HCT116 (cell line): ENCODE results near the gene ATP8A2. TPM values are rescaled to one million over a fixed set of nuclear protein-coding genes. Genes with fewer than 3 reads are reported as not detected.
"Not testable (repeated sequence)": the region's sequence is repeated elsewhere in the genome, so short reads cannot be mapped to it uniquely, and the experiment has no call there.

Experiments
- ATAC-seq: fragments of 200-7000 bp; cut with Tn5 transposase; 2 replicates; pipeline ENCODE4 v1.9.1; 2020; ENCODE audit warnings: mild to moderate bottlenecking, moderate library complexity
- BruUV-seq: library from RNA; stranded (reverse); fragments of 400-500 nt; replicated peaks from 2 replicates; lab custom pipeline; 2021; lab: Mats Ljungman, UMichigan
- CTCF ChIA-PET: fragments of 300-600 bp; sonication (Branson Sonifier 250); formaldehyde crosslinking; loops from one replicate; lab custom pipeline; 2021; ENCODE audit warnings: antibody characterized with exemption; lab: Charles Lee
- POLR2A ChIA-PET: fragments of 300-600, 350-600 bp; sonication (Branson Sonifier 250); formaldehyde crosslinking; loops from one replicate; lab custom pipeline; 2021; ENCODE audit warnings: antibody characterized with exemption; lab: Charles Lee
- RAD21 ChIA-PET, 2 experiments: fragments of 300-600 bp; sonication (Branson Sonifier 250); formaldehyde crosslinking; loops; one replicate each; lab custom pipeline; 2023; ENCODE audit warnings: low total read pairs in 2 of 2; ENCODE audit not compliant: uncharacterized antibody in 2 of 2, unreplicated experiment in 2 of 2, low non-redundant PET in 1 of 2; lab: Charles Lee
- DNase-seq: peaks from one replicate; pipeline ENCODE4 v3.0.0-alpha.2; 2010; ENCODE audit warnings: low read depth, low spot score
- H2AFZ ChIP-seq: fragments of 200-600 bp; shearing (Covaris generic), sonication (generic); 2 replicates; pipeline ENCODE4 v1.6.1; 2017; ENCODE audit warnings: low read depth, mixed run types, mixed read lengths, antibody characterized with exemption, low read length; ENCODE audit not compliant: poor library complexity, severe bottlenecking
- H3K27ac ChIP-seq: 2 replicates; pipeline ENCODE4 v1.5.1; 2012; ENCODE audit warnings: low read depth, low read length
- H3K27me3 ChIP-seq: fragments of 200-600 bp; sonication (generic); 2 replicates; pipeline ENCODE4 v1.6.1; 2016; ENCODE audit warnings: mixed run types, low read length, mixed read lengths; ENCODE audit not compliant: insufficient read depth
- H3K36me3 ChIP-seq, 2 experiments: fragments of 200-500 bp in 1 of 2; fragments of 200-600 bp in 1 of 2; sonication (Bioruptor generic) in 1 of 2; sonication (generic) in 1 of 2; 2 replicates each; pipeline versions ENCODE4 v1.5.1 to v1.6.1; 2014 to 2016; ENCODE audit warnings: low read length in 2 of 2, inconsistent platforms in 1 of 2, mixed read lengths in 1 of 2, mixed run types in 1 of 2; ENCODE audit not compliant: insufficient read depth in 2 of 2, control insufficient read depth in 1 of 2
- H3K4me1 ChIP-seq, 2 experiments: fragments of 200-600 bp in 1 of 2; sonication (generic) in 1 of 2; 2 replicates each; pipeline versions ENCODE4 v1.5.1 to v1.6.1; 2012 to 2017; ENCODE audit warnings: low read length in 2 of 2, inconsistent platforms in 1 of 2, mild to moderate bottlenecking in 1 of 2, mixed read lengths in 1 of 2, mixed run types in 1 of 2, moderate library complexity in 1 of 2; ENCODE audit not compliant: insufficient read depth in 2 of 2, control insufficient read depth in 1 of 2
- H3K4me2 ChIP-seq: fragments of 200-600 bp; sonication (generic); 2 replicates; pipeline ENCODE4 v1.6.1; 2017; ENCODE audit warnings: mixed run types, low read length, mixed read lengths
- H3K4me3 ChIP-seq, 2 experiments: fragments of 200-600 bp in 1 of 2; sonication (generic) in 1 of 2; replicated peaks in 1 of 2; 2 replicates each; pipeline ENCODE4 v1.5.1; 2011 to 2016; ENCODE audit warnings: low read length in 2 of 2, control low read depth in 1 of 2, low read depth in 1 of 2, mild to moderate bottlenecking in 1 of 2, mixed read lengths in 1 of 2, mixed run types in 1 of 2
- H3K79me2 ChIP-seq: fragments of 200-600 bp; sonication (generic); 2 replicates; pipeline ENCODE4 v1.6.1; 2017; ENCODE audit warnings: mild to moderate bottlenecking, mixed run types, low read length, moderate library complexity, mixed read lengths; ENCODE audit not compliant: insufficient read depth
- H3K9ac ChIP-seq: fragments of 200-600 bp; sonication (generic); 2 replicates; pipeline ENCODE4 v1.6.1; 2016; ENCODE audit warnings: low read length, mixed read lengths
- H3K9me2 ChIP-seq: fragments of 200-600 bp; sonication (generic), shearing (Covaris generic); 2 replicates; pipeline ENCODE4 v1.6.1; 2017; ENCODE audit warnings: mixed run types, mild to moderate bottlenecking, moderate library complexity; ENCODE audit not compliant: insufficient read depth
- H3K9me3 ChIP-seq, 2 experiments: fragments of 200-500 bp in 1 of 2; fragments of 200-600 bp in 1 of 2; sonication (Bioruptor generic) in 1 of 2; sonication (generic) in 1 of 2; 2 replicates each; pipeline ENCODE4 v1.6.1; 2014 to 2017; ENCODE audit warnings: low read length in 2 of 2, mixed read lengths in 2 of 2, inconsistent platforms in 1 of 2, low read depth in 1 of 2, mild to moderate bottlenecking in 1 of 2, mixed run types in 1 of 2, moderate library complexity in 1 of 2; ENCODE audit not compliant: control insufficient read depth in 1 of 2, insufficient read depth in 1 of 2
- H4K20me1 ChIP-seq: fragments of 200-600 bp; sonication (generic), shearing (Covaris generic); 2 replicates; pipeline ENCODE4 v1.6.1; 2017; ENCODE audit warnings: mixed run types, mild to moderate bottlenecking, moderate library complexity; ENCODE audit not compliant: insufficient read depth
- CTCF ChIP-seq, 3 experiments: fragments of 200-600 bp in 1 of 3; sonication (generic) in 1 of 3; IDR thresholded peaks in 2 of 3; conservative IDR thresholded peaks in 1 of 3; 2 replicates each; pipeline ENCODE4 v1.5.1; 2012 to 2017; ENCODE audit warnings: low read depth in 2 of 3, low read length in 2 of 3, antibody characterized with exemption in 1 of 3, borderline replicate concordance in 1 of 3, control low read depth in 1 of 3, mild to moderate bottlenecking in 1 of 3, mixed read lengths in 1 of 3, mixed run types in 1 of 3, moderate library complexity in 1 of 3; ENCODE audit not compliant: insufficient read depth in 1 of 3
- POLR2AphosphoS5 ChIP-seq: IDR thresholded peaks from 2 replicates; pipeline ENCODE4 v1.6.1; 2011; ENCODE audit warnings: mild to moderate bottlenecking, low read depth, low read length, moderate library complexity
- intact Hi-C: fragments of 100-400 bp; cut with micrococcal nuclease; formaldehyde crosslinking; loops from 2 replicates; pipeline ENCODE4 v1.10.0; 2022
- total RNA-seq: library from RNA; stranded (reverse); gene quantifications from one replicate; pipeline ENCODE4 v1.2.1, GENCODE V29; 2021; ENCODE audit not compliant: unreplicated experiment

ATP8A2 gene
- total RNA-seq, 1 experiment from 2014 or later, result not detected

- DNase-seq (no peak), ATAC-seq (no peak)
- no peaks in the 10 kb centered on the region for H3K9me2 ChIP-seq
- H3K79me2 ChIP-seq, result no peaks in the 10 kb centered on the region
- no peak overlapping the region for H3K4me2 ChIP-seq
- ChIA-PET RAD21 (no interaction called here), POLR2A (no interaction called here), CTCF (no interaction called here)
- H3K9ac ChIP-seq, result no peak overlapping the region
- no peaks in the 10 kb centered on the region for H3K9me3 ChIP-seq
- peaks cover 73% of the 10 kb centered on the region for H3K27me3 ChIP-seq
- H3K4me1 ChIP-seq, result no peaks in the 10 kb centered on the region
- H4K20me1 ChIP-seq, result no peaks in the 10 kb centered on the region
- BruUV-seq, result no TSS peak
- no peak for TF ChIP-seq POLR2AphosphoS5
- TF ChIP-seq CTCF (IDR thresholded peaks at IDR 0.05 in 2 of 3, conservative IDR thresholded peaks at IDR 0.05 in 1 of 3; ENCODE audit: borderline replicate concordance in 1 of 3, insufficient read depth in 1 of 3, low read depth in 2 of 3, low read length in 2 of 3), result peak in 2 of 3 experiments; percentile 19 to 22; a peak in 2 of 6 replicates
- no peak overlapping the region for H2AFZ ChIP-seq
- H3K27ac ChIP-seq, result no peak overlapping the region
- H3K4me3 ChIP-seq, result no peak overlapping the region
- intact Hi-C loops, result loop anchor here (10.0 kb wide), 2 partner anchors 924 to 1134 kb away; no protein-coding TSS in a partner anchor
- no peaks in the 10 kb centered on the region for H3K36me3 ChIP-seq
These were observed 199.5 kb downstream of the ATP8A2 start for GRCh38 chr13:25571237-25571636.

GRCh38 chr13:25572171-25572570 is 200.4 kb downstream of the ATP8A2 start:
- H2AFZ ChIP-seq, BruUV-seq, H3K9ac ChIP-seq, CTCF ChIA-PET, POLR2A ChIA-PET, H4K20me1 ChIP-seq, H3K4me1 ChIP-seq, H3K27ac ChIP-seq, H3K4me3 ChIP-seq, H3K9me3 ChIP-seq, H3K79me2 ChIP-seq, DNase-seq, H3K9me2 ChIP-seq, RAD21 ChIA-PET, ATAC-seq, H3K36me3 ChIP-seq, H3K4me2 ChIP-seq: not testable (repeated sequence)
- intact Hi-C loops, result loop anchor here (10.0 kb wide), 2 partner anchors 923 to 1133 kb away; no protein-coding TSS in a partner anchor
- peaks cover 73% of the 10 kb centered on the region for H3K27me3 ChIP-seq
